Measurements from ENCODE around the gene P2RY11. TPM values are rescaled to one million over a fixed set of nuclear protein-coding genes. Genes with fewer than 3 reads are reported as not detected.
A peak's percentile ranks its signal among the peaks of the same experiment; 100 is the strongest.

The P2RY11 gene
- total RNA-seq, 1 donor from 2014 or later: 19.3 TPM

- Mint-ChIP-seq H3K4me3 (ENCODE audit: unreplicated experiment) (peak overlapping the region; percentile 89), H3K27me3 (ENCODE audit: low read depth, unreplicated experiment) (peaks cover 22% of the 10 kb centered on the region), H3K27ac (ENCODE audit: unreplicated experiment) (no peak overlapping the region), H3K9me3 (ENCODE audit: unreplicated experiment) (peaks cover 1% of the 10 kb centered on the region), H3K36me3 (ENCODE audit: low read depth, unreplicated experiment) (peaks cover 21% of the 10 kb centered on the region), H3K4me1 (ENCODE audit: low read depth, unreplicated experiment) (no peaks in the 10 kb centered on the region)
- no peaks in the 10 kb centered on the region for H3K9me3 ChIP-seq (ENCODE audit: insufficient read depth, low read depth, low read length)
- peak overlapping the region; percentile 81 for H3K4me3 ChIP-seq (ENCODE audit: insufficient read depth, low read depth, low read length)
- FAIRE-seq: no peak
- H3K4me2 ChIP-seq (ENCODE audit: low read length): peak overlapping the region; percentile 88
- H3K27ac ChIP-seq (ENCODE audit: low read depth, low read length): no peak overlapping the region
- no peaks in the 10 kb centered on the region for H3K27me3 ChIP-seq (ENCODE audit: insufficient read depth, low read length)
- TF ChIP-seq EZH2 (IDR thresholded peaks at IDR 0.05; ENCODE audit: insufficient read depth, low read length) (no peak), CTCF (IDR thresholded peaks at IDR 0.05; ENCODE audit: insufficient read depth, low read depth, low read length) (no peak)
- peak overlapping the region; percentile 78 for H3K9ac ChIP-seq (ENCODE audit: low read length)
- no peaks in the 10 kb centered on the region for H4K20me1 ChIP-seq (ENCODE audit: insufficient read depth, low read length)
- H3K79me2 ChIP-seq (ENCODE audit: insufficient read depth, low read length): no peaks in the 10 kb centered on the region
- no peaks in the 10 kb centered on the region for H3K4me1 ChIP-seq (ENCODE audit: insufficient read depth, low read length)
- no peak for DNase-seq (ENCODE audit: low read depth)
- H3K36me3 ChIP-seq (ENCODE audit: insufficient read depth, low read length): no peaks in the 10 kb centered on the region
- H2AFZ ChIP-seq (ENCODE audit: low read depth, low read length): peak overlapping the region; percentile 85
Observed at GRCh38 chr19:10086591-10087192, 24.8 kb upstream of the P2RY11 start.

GRCh38 chr19:10087296-10088061 lies 24.0 kb upstream of the P2RY11 start:
- Histone ChIP-seq H3K79me2 (ENCODE audit: insufficient read depth, low read length) (no peaks in the 10 kb centered on the region), H3K9ac (ENCODE audit: low read length) (peak overlapping the region; percentile 78), H3K4me2 (ENCODE audit: low read length) (peak overlapping the region; percentile 88), H3K4me3 (ENCODE audit: insufficient read depth, low read depth, low read length) (no peak overlapping the region), H2AFZ (ENCODE audit: low read depth, low read length) (no peak overlapping the region), H3K36me3 (ENCODE audit: insufficient read depth, low read length) (no peaks in the 10 kb centered on the region), H3K27me3 (ENCODE audit: insufficient read depth, low read length) (no peaks in the 10 kb centered on the region), H4K20me1 (ENCODE audit: insufficient read depth, low read length) (no peaks in the 10 kb centered on the region), H3K9me3 (ENCODE audit: insufficient read depth, low read depth, low read length) (no peaks in the 10 kb centered on the region), H3K4me1 (ENCODE audit: insufficient read depth, low read length) (no peaks in the 10 kb centered on the region), H3K27ac (ENCODE audit: low read depth, low read length) (no peak overlapping the region)
- H3K4me1 Mint-ChIP-seq (ENCODE audit: low read depth, unreplicated experiment): peaks cover 1% of the 10 kb centered on the region
- peaks cover 20% of the 10 kb centered on the region for H3K27me3 Mint-ChIP-seq (ENCODE audit: low read depth, unreplicated experiment)
- no peak overlapping the region for H3K27ac Mint-ChIP-seq (ENCODE audit: unreplicated experiment)
- peaks cover 24% of the 10 kb centered on the region for H3K36me3 Mint-ChIP-seq (ENCODE audit: low read depth, unreplicated experiment)
- DNase-seq (ENCODE audit: low read depth): no peak
- TF ChIP-seq EZH2 (IDR thresholded peaks at IDR 0.05; ENCODE audit: insufficient read depth, low read length) (no peak), CTCF (IDR thresholded peaks at IDR 0.05; ENCODE audit: insufficient read depth, low read depth, low read length) (no peak)
- peaks cover 1% of the 10 kb centered on the region for H3K9me3 Mint-ChIP-seq (ENCODE audit: unreplicated experiment)
- no peak for FAIRE-seq
- H3K4me3 Mint-ChIP-seq (ENCODE audit: unreplicated experiment): peak overlapping the region; percentile 89

Data from astrocyte (in vitro differentiated cells and primary cell).